Spinal cord (tissue), 10 donors: ENCODE measurements around the gene ENAH. TPM values are rescaled to one million over a fixed set of nuclear protein-coding genes. Genes with fewer than 3 reads are reported as not detected.

Source experiments
- DNase-seq, 6 donors: peaks; one replicate each; pipeline versions ENCODE4 v3.0.0 to v3.0.0-alpha.2; 2013 to 2015; ENCODE audit warnings: low spot score in 6 of 6, low read depth in 4 of 6
- H3K27ac ChIP-seq: one replicate; pipeline ENCODE4 v1.5.1; 2013; ENCODE audit warnings: low read depth, low read length, control low read depth
- H3K27me3 ChIP-seq: one replicate; pipeline ENCODE4 v1.6.1; 2013; ENCODE audit warnings: low read length; ENCODE audit not compliant: control insufficient read depth, insufficient read depth
- H3K36me3 ChIP-seq: one replicate; pipeline ENCODE4 v1.6.1; 2013; ENCODE audit warnings: low read length; ENCODE audit not compliant: control insufficient read depth, insufficient read depth
- H3K4me1 ChIP-seq: one replicate; pipeline ENCODE4 v1.6.1; 2013; ENCODE audit warnings: low read length; ENCODE audit not compliant: control insufficient read depth, insufficient read depth
- H3K4me3 ChIP-seq: one replicate; pipeline ENCODE4 v1.5.1; 2013; ENCODE audit warnings: low read depth, low read length, control low read depth
- H3K9me3 ChIP-seq: one replicate; pipeline ENCODE4 v1.6.1; 2013; ENCODE audit warnings: low read length; ENCODE audit not compliant: control insufficient read depth, insufficient read depth
- WGBS: methylation state at CpG from one replicate; pipeline ENCODE4 v1.1.5; 2013; ENCODE audit warnings: missing lambda C conversion rate; ENCODE audit not compliant: insufficient coverage; 5-methylcytosine and 5-hydroxymethylcytosine counted together
- polyA plus RNA-seq, 2 donors: library from polyadenylated mRNA; unstranded; fragments of 120-200 nt; gene quantifications; one replicate each; pipeline ENCODE4 v1.2.1, GENCODE V29; 2013; ENCODE audit not compliant: insufficient read length in 2 of 2
- total RNA-seq, 2 donors: library from RNA; depleted of rRNA in 1 of 2; stranded (reverse); fragments of 120-200 nt in 1 of 2; fragments of >200 nt in 1 of 2; gene quantifications; one replicate each; pipeline versions ENCODE4 v1.2.3 to v1.2.4, GENCODE V29; 2013 to 2014
- donor health status: healthy.

The ENAH gene
- total and polyA plus RNA-seq, 4 donors = 78.8 to 129 (median 88.9) TPM

- WGBS = 71% methylated on average over 2 of the region's 4 CpGs
- H3K4me3 ChIP-seq = no peak overlapping the region
- H3K27ac ChIP-seq = no peak overlapping the region
- peaks cover 6% of the 10 kb centered on the region for H3K4me1 ChIP-seq
- DNase-seq = no peak
- no peaks in the 10 kb centered on the region for H3K36me3 ChIP-seq
- H3K9me3 ChIP-seq = no peaks in the 10 kb centered on the region
- H3K27me3 ChIP-seq = no peaks in the 10 kb centered on the region
Observed at GRCh38 chr1:225440380-225441221, 212.3 kb downstream of the ENAH start.

- Histone ChIP-seq H3K9me3 (no peaks in the 10 kb centered on the region), H3K27ac (no peak overlapping the region), H3K36me3 (no peaks in the 10 kb centered on the region), H3K4me1 (peaks cover 1% of the 10 kb centered on the region), H3K27me3 (no peaks in the 10 kb centered on the region), H3K4me3 (no peak overlapping the region)
- WGBS = 80% methylated on average over 1 of the region's 5 CpGs
- DNase-seq = peak in 1 of 6 donors; percentile 28
Observed at GRCh38 chr1:225437710-225438437, 215.0 kb downstream of the ENAH start.

Other genes with a start within 250 kb of the ENAH start
- gene LBR, start 225.1 kb downstream of the ENAH start, total RNA-seq = 10 to 100 TPM; 37.2 to 60.0 TPM
- gene LBR, start 225.1 kb downstream of the ENAH start, polyA plus RNA-seq = 10 to 100 TPM; 41.8 to 46.6 TPM
- gene SRP9, start 124.7 kb upstream of the ENAH start, total RNA-seq = 100 to 1,000 TPM; 275 to 374 TPM
- gene SRP9, start 124.7 kb upstream of the ENAH start, polyA plus RNA-seq = 100 to 1,000 TPM; 349 to 427 TPM
- 10 to 100 TPM; 36.4 to 95.4 TPM for gene EPHX1, start 157.0 kb upstream of the ENAH start, total RNA-seq
- gene EPHX1, start 157.0 kb upstream of the ENAH start, polyA plus RNA-seq = 10 to 100 TPM; 48.5 to 72.8 TPM
- 10 to 100 TPM; 40.3 to 59.7 TPM for gene TMEM63A, start 229.3 kb upstream of the ENAH start, total RNA-seq
- 10 to 100 TPM; 87.0 to 97.8 TPM for gene TMEM63A, start 229.3 kb upstream of the ENAH start, polyA plus RNA-seq
- gene LEFTY1, start 236.0 kb upstream of the ENAH start, total RNA-seq = under 1 TPM; 0.77 to 0.79 TPM
- 1 to 10 TPM; 2.5 to 2.7 TPM for gene LEFTY1, start 236.0 kb upstream of the ENAH start, polyA plus RNA-seq